ENCODE results near the gene TXNDC15.
"Not testable (repeated sequence)": the region's sequence is repeated elsewhere in the genome, so short reads cannot be mapped to it uniquely, and the experiment has no call there.

Gene TXNDC15

GRCh38 chr5:134879456-134879855, 5.3 kb downstream of the TXNDC15 start:
- DNase-seq, result no peak

- not testable (repeated sequence) for DNase-seq
Measured at GRCh38 chr5:134880937-134881336, 6.8 kb downstream of the TXNDC15 start.

DNA sequence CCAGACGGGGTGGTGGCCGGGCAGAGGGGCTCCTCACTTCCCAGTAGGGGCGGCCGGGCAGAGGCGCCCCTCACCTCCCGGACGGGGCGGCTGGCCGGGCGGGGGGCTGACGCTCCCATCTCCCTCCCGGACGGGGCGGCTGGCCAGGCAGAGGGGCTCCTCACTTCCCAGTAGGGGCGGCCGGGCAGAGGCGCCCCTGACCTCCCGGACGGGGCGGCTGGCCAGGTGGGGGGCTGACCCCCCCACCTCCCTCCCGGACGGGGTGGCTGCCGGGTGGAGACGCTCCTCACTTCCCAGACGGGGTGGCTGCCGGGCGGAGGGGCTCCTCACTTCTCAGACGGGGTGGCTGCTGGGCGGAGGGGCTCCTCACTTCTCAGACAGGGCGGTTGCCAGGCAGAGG, 7.5 kb downstream of the TXNDC15 start:
- not testable (repeated sequence) for DNase-seq

- no peak for DNase-seq
Measured at GRCh38 chr5:134887593-134888159, 13.5 kb downstream of the TXNDC15 start.

GRCh38 chr5:134889335-134889734, 15.2 kb downstream of the TXNDC15 start:
- DNase-seq, result no peak

DNA sequence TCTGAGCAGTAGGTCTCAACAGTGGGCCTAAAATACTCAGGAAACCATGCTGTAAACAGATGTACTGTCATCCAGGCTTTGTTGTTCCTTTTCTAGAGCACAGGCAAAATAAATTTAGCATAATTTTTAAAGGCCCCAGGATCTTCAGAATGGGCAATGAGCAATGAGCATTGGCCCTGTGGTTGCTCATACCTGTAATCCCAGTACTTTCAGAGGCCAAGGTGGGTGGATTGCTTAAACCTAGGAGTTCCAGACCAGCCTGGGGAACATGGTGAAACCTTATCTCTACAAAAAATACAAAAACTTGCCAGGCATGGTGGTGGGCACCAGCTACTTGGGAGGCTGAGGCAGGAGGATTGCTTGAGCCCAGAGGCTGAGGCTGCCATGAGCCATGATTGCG, 17.3 kb downstream of the TXNDC15 start:
- DNase-seq, result no peak

DNA sequence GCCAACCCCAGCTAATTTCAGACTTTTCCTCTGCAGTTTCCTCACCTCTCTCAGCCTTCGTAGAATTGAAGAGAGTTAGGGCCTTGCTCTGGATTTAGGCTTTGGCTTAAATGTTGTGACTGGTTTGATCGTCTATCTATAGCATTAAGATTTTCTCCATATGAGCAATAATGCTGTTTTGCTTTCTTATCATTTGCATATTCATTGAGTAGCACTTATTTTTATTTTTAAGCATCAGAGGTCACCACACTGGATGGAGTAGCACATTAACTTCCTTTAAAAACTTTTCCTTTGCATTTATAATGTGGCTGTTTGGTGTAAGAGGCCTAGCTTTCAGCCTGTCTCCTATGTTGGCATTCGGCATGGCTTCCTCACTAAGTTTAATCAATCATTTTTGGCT, 18.1 kb downstream of the TXNDC15 start:
- no peak for DNase-seq

DNA sequence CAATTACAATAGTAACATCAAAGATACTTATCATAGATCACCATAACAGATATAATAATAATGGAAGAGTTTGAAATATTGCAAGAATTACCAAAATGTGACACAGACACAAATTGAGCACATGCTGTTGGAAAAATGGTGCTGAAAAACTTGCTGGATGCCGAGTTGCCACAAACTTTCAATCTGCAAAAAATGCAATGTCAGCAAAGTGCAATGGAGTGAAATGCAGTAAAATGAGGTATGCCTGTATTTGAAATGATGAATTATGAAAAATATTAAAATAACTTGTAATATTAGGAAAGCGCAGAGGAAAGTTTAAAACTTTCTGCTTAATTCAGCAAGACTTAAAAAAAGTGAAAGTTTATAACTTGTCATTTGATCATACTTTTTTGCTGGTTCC, 18.8 kb downstream of the TXNDC15 start:
- no peak for DNase-seq

GRCh38 chr5:134893748-134894505, 19.8 kb downstream of the TXNDC15 start:
- no peak for DNase-seq

- DNase-seq, result no peak
Measured at GRCh38 chr5:134902071-134902801, 28.1 kb downstream of the TXNDC15 start.

DNA sequence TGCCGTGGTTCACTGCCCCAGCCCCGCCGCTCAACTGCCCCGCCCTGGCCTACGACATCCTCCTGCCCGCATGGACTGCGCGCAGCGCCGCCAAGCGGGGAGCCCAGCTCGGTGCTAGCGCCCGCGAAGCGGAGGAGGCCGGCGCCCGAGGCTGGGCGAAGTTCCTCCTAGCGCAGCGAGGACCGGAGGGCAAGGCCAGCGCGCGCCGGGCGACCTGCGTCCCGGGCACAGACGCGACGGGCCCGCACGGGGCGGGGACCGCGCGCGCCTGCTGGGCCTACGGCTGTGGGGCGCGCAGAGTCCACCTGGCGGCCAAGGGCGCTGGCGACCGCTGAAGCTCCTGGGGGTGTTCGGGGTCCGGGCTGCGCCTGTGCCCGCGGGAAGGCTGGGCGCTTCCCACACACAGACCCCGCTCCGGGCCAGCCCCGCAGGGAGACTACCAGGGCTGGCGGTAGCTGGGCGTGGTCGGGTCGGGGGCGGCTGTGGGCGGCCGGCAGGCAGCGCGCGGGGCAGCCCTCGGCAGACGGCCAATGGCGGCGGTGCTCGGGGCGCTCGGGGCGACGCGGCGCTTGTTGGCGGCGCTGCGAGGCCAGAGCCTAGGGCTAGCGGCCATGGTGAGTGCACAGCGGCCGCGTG, 30.6 kb downstream of the TXNDC15 start, which contains the start of gene PCBD2:
TSS of gene PCBD2 (plus strand) at position 522 of the 636 bp plus-strand sequence. CDS start at position 531, 9 bp downstream.
- DNase-seq, result peak; percentile 93

GRCh38 chr5:134905246-134905996, 31.2 kb downstream of the TXNDC15 start:
- peak; percentile 67 for DNase-seq

- no peak for DNase-seq
Measured at GRCh38 chr5:134906811-134907210, 32.6 kb downstream of the TXNDC15 start.

DNA sequence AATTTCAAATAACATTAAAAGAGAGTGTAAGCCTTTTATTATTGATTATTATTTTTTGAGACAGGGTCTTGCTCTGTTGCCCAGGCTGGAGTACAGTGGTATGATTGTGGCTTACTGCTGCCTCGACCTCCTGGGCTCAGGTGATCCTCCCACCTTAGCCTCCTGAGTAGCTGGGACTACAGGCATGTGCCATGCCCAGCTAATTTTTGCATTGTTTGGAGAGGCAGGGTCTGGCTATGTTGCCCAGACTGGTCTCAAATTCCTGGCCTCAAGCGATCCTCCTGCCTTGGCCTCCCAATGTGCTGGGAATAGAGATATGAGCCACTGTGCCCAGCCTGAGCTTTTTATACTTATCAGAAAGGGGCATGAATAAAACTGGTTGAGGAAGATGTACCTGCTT, 36.6 kb downstream of the TXNDC15 start:
- DNase-seq, result not testable (repeated sequence)

DNA sequence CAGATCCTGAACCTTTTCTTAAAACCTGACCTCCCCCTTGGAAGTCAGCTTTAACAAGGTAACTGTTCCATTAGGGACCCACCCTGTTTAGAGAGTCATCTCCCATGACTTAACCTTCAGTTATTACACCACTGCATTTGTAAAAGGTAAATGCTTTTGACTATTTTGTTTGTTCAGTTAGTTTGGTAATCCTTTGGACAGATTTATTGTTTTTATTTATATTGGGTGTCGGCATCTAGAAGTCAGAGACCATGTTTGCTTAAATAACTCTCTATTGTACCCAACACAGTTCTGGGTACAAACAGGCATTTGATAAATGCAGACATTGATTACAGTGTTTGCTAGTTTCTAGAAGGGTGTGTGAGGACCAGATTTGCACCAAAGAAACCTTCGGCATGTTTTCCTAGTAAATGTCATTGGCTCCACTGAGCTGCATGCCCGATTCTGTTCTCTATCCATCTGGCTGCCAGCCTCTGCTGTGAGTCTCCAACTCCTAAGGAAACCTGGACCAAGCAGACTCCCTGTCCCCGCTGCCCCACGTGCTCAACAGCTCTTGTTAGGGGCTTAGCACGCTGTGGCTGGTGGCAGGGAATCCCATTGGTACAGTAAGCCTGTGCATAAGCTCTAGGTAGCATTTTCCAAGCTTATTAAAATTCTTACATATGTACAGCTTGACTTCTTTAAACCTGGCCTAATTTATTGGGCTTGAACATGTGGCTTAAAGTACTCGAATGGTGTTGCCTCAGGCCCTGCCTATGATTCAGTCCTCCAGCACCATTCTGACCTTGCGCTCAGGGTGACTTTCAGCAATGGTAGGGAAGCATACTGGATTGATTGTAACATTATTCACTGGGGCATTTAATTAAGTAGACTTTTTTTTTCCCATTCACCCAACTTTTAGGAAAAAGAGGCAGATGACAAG, 37.4 kb downstream of the TXNDC15 start:
- DNase-seq, result no peak

DNA sequence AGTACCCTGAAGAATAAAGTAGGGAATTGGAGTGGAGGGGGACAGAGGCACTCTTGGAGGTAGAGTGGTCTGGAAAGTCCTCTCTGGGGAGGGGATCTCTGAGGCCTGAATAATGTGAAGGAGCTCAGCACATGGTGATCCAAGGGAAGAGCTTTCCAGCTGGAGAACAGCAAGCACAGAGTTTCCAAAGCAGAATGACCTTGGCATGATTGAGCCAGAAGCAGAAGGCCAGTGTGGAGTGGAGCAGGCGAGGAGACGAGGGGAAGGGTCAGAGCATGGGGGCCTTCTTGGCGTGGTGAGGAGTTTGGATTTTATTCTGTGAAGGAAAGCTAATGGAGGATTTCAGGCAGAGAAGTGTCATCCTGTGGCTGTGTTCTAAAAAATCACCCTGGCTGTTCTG, 39.1 kb downstream of the TXNDC15 start:
- no peak for DNase-seq

DNA sequence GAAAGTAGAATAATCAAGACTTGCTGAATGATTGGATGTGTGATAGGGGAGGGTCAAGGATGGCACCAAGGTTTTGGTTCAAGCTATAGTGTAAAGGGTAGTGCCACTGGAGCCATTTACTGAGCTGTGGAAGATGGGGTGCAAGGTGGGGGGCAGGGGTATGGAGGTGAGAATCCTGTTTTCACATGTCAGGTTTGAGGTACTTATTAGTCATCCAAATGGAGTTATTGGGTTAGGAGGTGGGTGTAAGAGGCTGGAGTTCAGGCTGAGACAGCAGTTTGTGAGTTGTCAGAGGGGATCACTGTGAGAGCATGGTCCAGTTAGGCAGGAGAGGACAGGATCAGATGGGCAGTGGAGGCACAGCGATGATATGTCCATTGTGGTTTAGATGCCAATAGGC, 39.6 kb downstream of the TXNDC15 start:
- DNase-seq, result no peak

- DNase-seq, result peak; percentile 5
Measured at GRCh38 chr5:134917070-134917815, 43.1 kb downstream of the TXNDC15 start.

DNA sequence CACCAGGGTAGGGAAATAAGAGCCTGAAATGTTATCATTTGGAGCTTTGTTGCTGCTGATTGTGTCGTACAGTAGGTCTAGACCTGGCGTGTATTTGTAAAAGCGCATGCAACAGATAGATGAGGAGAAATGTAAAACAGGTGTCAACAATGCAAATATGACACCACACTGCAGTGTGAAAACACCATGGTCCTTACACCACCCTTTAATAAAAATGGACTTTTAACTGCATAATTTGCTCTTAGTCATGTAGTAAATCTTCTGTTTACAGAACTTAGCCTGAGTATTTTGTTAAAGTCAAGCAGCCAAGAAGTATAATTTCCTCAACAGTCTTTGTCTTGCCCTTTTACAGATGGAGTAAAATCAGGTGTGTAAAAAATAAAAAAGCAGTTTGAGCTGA, 44.7 kb downstream of the TXNDC15 start:
- DNase-seq, result no peak

- DNase-seq, result no peak
Measured at GRCh38 chr5:134920848-134921575, 46.8 kb downstream of the TXNDC15 start.

All from CD4-positive, alpha-beta T cell treated with Interleukin-17A for 4 hours (primary cell).